ENCODE data around the gene REN.

Gene REN

DNA sequence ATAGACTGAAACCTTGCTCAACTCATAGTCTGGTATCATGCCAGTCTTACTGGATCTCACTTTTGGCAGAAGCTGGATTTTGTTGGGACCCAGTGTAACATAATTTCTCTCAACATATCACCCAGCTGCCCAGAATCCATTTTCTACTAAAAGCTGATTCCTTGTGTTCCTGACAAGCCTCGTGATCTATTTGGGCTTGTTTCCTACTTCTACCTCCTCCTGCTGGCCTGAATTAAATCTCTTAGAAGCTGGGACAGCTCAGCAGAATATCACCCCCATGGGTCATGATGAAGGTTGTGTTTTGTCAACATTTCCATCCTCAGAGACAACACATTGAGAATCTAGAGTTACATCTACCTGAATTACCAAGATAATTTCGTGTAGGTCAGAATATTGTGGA, 40.0 kb upstream of the REN start:
- Histone ChIP-seq H3K27me3 (replicated peaks; ENCODE audit: control insufficient read depth, insufficient read depth, low read length) (no peaks in the 10 kb centered on the region; the same call in none of the 2 replicates), H3K36me3 (ENCODE audit: control insufficient read depth, insufficient read depth, low read length) (no peaks in the 10 kb centered on the region), H3K4me3 (replicated peaks; ENCODE audit: low read depth, low read length) (no peak overlapping the region)
- TF ChIP-seq, protein P1, sequence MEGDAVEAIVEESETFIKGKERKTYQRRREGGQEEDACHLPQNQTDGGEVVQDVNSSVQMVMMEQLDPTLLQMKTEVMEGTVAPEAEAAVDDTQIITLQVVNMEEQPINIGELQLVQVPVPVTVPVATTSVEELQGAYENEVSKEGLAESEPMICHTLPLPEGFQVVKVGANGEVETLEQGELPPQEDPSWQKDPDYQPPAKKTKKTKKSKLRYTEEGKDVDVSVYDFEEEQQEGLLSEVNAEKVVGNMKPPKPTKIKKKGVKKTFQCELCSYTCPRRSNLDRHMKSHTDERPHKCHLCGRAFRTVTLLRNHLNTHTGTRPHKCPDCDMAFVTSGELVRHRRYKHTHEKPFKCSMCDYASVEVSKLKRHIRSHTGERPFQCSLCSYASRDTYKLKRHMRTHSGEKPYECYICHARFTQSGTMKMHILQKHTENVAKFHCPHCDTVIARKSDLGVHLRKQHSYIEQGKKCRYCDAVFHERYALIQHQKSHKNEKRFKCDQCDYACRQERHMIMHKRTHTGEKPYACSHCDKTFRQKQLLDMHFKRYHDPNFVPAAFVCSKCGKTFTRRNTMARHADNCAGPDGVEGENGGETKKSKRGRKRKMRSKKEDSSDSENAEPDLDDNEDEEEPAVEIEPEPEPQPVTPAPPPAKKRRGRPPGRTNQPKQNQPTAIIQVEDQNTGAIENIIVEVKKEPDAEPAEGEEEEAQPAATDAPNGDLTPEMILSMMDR (IDR thresholded peaks at IDR 0.05; ENCODE audit: insufficient read depth, low read length, poor library complexity, severe bottlenecking): no peak
- DNase-seq (ENCODE audit: extremely low read depth, insufficient read length): no peak

DNA sequence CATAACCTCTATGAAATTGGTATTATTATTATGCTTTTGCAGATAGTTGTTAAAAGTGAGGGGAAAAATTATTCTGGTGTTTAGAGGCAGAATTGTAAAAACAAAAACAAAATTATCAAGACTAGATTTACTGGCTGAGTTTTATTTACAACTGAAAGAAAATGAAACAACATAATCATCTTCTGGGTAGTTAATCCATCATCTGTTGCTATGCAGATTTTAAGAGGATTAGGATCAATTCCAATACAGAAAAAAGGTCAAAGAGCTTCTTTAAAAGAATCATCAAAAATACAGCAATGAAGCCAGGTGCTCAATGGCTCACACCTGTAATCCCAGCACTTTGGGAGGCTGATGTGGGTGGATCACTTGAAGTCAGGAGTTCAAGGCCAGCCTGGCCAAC, 39.3 kb upstream of the REN start:
- DNase-seq (ENCODE audit: extremely low read depth, insufficient read length): no peak
- Histone ChIP-seq H3K27me3 (replicated peaks; ENCODE audit: control insufficient read depth, insufficient read depth, low read length) (no peaks in the 10 kb centered on the region; the same call in 1 of the 2 replicates), H3K36me3 (ENCODE audit: control insufficient read depth, insufficient read depth, low read length) (no peaks in the 10 kb centered on the region), H3K4me3 (replicated peaks; ENCODE audit: low read depth, low read length) (no peak overlapping the region)
- TF ChIP-seq, protein P1 (IDR thresholded peaks at IDR 0.05; ENCODE audit: insufficient read depth, low read length, poor library complexity, severe bottlenecking): no peak

DNA sequence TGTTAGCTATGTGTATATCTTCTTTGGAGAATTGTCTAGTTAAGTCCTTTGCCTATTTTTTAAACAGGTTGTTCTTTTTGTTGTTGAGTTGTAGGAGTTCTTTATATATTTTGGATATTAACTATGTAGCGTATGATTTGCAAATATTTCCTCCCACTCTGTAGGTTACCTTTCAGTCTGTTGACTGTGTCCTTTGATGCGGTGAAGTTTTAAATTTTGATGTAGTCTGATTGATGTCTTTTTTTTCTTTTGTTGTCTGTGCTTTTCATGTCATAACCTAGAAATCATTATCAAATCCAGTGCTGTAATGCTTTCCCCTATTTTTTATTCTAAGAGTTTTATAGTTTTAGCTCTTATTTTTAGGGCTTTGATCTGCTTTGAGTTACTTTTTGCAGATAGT, 38.8 kb upstream of the REN start:
- TF ChIP-seq, protein P1 (IDR thresholded peaks at IDR 0.05; ENCODE audit: insufficient read depth, low read length, poor library complexity, severe bottlenecking): no peak
- Histone ChIP-seq H3K4me3 (replicated peaks; ENCODE audit: low read depth, low read length) (no peak overlapping the region), H3K36me3 (ENCODE audit: control insufficient read depth, insufficient read depth, low read length) (no peaks in the 10 kb centered on the region), H3K27me3 (replicated peaks; ENCODE audit: control insufficient read depth, insufficient read depth, low read length) (no peaks in the 10 kb centered on the region; the same call in 1 of the 2 replicates)
- DNase-seq (ENCODE audit: extremely low read depth, insufficient read length): no peak

- TF ChIP-seq, protein P1 (IDR thresholded peaks at IDR 0.05; ENCODE audit: insufficient read depth, low read length, poor library complexity, severe bottlenecking): no peak
- Histone ChIP-seq H3K27me3 (replicated peaks; ENCODE audit: control insufficient read depth, insufficient read depth, low read length) (no peaks in the 10 kb centered on the region; the same call in none of the 2 replicates), H3K36me3 (ENCODE audit: control insufficient read depth, insufficient read depth, low read length) (no peaks in the 10 kb centered on the region), H3K4me3 (replicated peaks; ENCODE audit: low read depth, low read length) (no peak overlapping the region)
- DNase-seq (ENCODE audit: extremely low read depth, insufficient read length): no peak
Observed at GRCh38 chr1:204203206-204203767, 37.1 kb upstream of the REN start.

GRCh38 chr1:204202481-204202880, 36.3 kb upstream of the REN start:
- Histone ChIP-seq H3K36me3 (ENCODE audit: control insufficient read depth, insufficient read depth, low read length) (no peaks in the 10 kb centered on the region), H3K27me3 (replicated peaks; ENCODE audit: control insufficient read depth, insufficient read depth, low read length) (no peaks in the 10 kb centered on the region; the same call in none of the 2 replicates), H3K4me3 (replicated peaks; ENCODE audit: low read depth, low read length) (no peak overlapping the region)
- DNase-seq (ENCODE audit: extremely low read depth, insufficient read length): no peak
- TF ChIP-seq, protein P1 (IDR thresholded peaks at IDR 0.05; ENCODE audit: insufficient read depth, low read length, poor library complexity, severe bottlenecking): no peak
